GM21619 (cell line): ENCODE measurements around the gene PPP2R2C.

Experiments used
- ATAC-seq: cut with Tn5 transposase; IDR thresholded peaks from one replicate; pipeline ENCODE4 v1.9.1; 2021; ENCODE audit not compliant: unreplicated experiment

The PPP2R2C gene

GRCh38 chr4:6472387-6473263 lies at the start of gene PPP2R2C:
Gene PPP2R2C (minus strand): TSS chr4:6472614. CDS start chr4:6472229, 385 bp downstream.
- no peak for ATAC-seq

GRCh38 chr4:6520978-6521377 lies 48.6 kb upstream of the PPP2R2C start:
- ATAC-seq: no peak

GRCh38 chr4:6520051-6520636 lies 47.7 kb upstream of the PPP2R2C start:
- no peak for ATAC-seq

GRCh38 chr4:6517171-6517570 lies 44.8 kb upstream of the PPP2R2C start:
- ATAC-seq: no peak

GRCh38 chr4:6516762-6517161 lies 44.3 kb upstream of the PPP2R2C start:
- no peak for ATAC-seq

- no peak for ATAC-seq
These were observed 43.9 kb upstream of the PPP2R2C start for GRCh38 chr4:6516281-6516680.

GRCh38 chr4:6513678-6514077 lies 41.3 kb upstream of the PPP2R2C start:
- no peak for ATAC-seq

GRCh38 chr4:6509587-6509986 lies 37.2 kb upstream of the PPP2R2C start:
- ATAC-seq: no peak

GRCh38 chr4:6507345-6507744 lies 34.9 kb upstream of the PPP2R2C start:
- ATAC-seq: no peak

- ATAC-seq: no peak
These were observed 34.3 kb upstream of the PPP2R2C start for GRCh38 chr4:6506616-6507140.

GRCh38 chr4:6504900-6505496 lies 32.6 kb upstream of the PPP2R2C start:
- ATAC-seq: no peak

- ATAC-seq: no peak
These were observed 30.5 kb upstream of the PPP2R2C start for GRCh38 chr4:6502747-6503465.

- no peak for ATAC-seq
These were observed 29.7 kb upstream of the PPP2R2C start for GRCh38 chr4:6502147-6502546.

- no peak for ATAC-seq
These were observed 28.8 kb upstream of the PPP2R2C start for GRCh38 chr4:6501171-6501570.

- no peak for ATAC-seq
These were observed 28.2 kb upstream of the PPP2R2C start for GRCh38 chr4:6500481-6501140.

- no peak for ATAC-seq
These were observed 26.8 kb upstream of the PPP2R2C start for GRCh38 chr4:6499238-6499600.

GRCh38 chr4:6498511-6499237 lies 26.3 kb upstream of the PPP2R2C start:
- no peak for ATAC-seq

GRCh38 chr4:6497796-6498195 lies 25.4 kb upstream of the PPP2R2C start:
- ATAC-seq: no peak

- no peak for ATAC-seq
These were observed 23.3 kb upstream of the PPP2R2C start for GRCh38 chr4:6495736-6496135.

- no peak for ATAC-seq
These were observed 22.8 kb upstream of the PPP2R2C start for GRCh38 chr4:6495296-6495590.
